ENCODE data around the gene KANK4. TPM values are rescaled to one million over a fixed set of nuclear protein-coding genes. Genes with fewer than 3 reads are reported as not detected.

Gene KANK4
- total RNA-seq, 1 donor, result under 0.01 TPM

GRCh38 chr1:62280150-62280549, 39.1 kb downstream of the KANK4 start:
- H3K4me1 ChIP-seq (ENCODE audit: insufficient read depth, low read length), result no peaks in the 10 kb centered on the region
- H3K79me2 ChIP-seq (ENCODE audit: insufficient read depth, low read length), result no peaks in the 10 kb centered on the region
- no peak for DNase-seq (ENCODE audit: insufficient read length, low spot score, missing footprints)
- H3K9me3 ChIP-seq (ENCODE audit: low read depth, low read length), result no peaks in the 10 kb centered on the region
- no peaks in the 10 kb centered on the region for H4K20me1 ChIP-seq (ENCODE audit: insufficient read depth, low read length)
- H3K27me3 ChIP-seq (ENCODE audit: insufficient read depth, low read length), result peaks cover 3% of the 10 kb centered on the region
- no peak overlapping the region for H3K27ac ChIP-seq (ENCODE audit: low read depth, low read length)
- no peak overlapping the region for H3K4me3 ChIP-seq (ENCODE audit: insufficient read depth, low read length)
- H2AFZ ChIP-seq (ENCODE audit: low read length), result no peak overlapping the region
- no peaks in the 10 kb centered on the region for H3K36me3 ChIP-seq (ENCODE audit: insufficient read depth, low read length)
- no peak for TF ChIP-seq CTCF (IDR thresholded peaks at IDR 0.05; ENCODE audit: extremely low read depth, low read depth, low read length)
- H3K4me2 ChIP-seq (ENCODE audit: insufficient read depth, low read length), result no peak overlapping the region

- Histone ChIP-seq H3K79me2 (ENCODE audit: insufficient read depth, low read length) (no peaks in the 10 kb centered on the region), H3K4me2 (ENCODE audit: insufficient read depth, low read length) (no peak overlapping the region), H3K4me3 (ENCODE audit: insufficient read depth, low read length) (no peak overlapping the region), H2AFZ (ENCODE audit: low read length) (no peak overlapping the region), H3K4me1 (ENCODE audit: insufficient read depth, low read length) (no peaks in the 10 kb centered on the region), H3K36me3 (ENCODE audit: insufficient read depth, low read length) (no peaks in the 10 kb centered on the region), H3K27me3 (ENCODE audit: insufficient read depth, low read length) (no peaks in the 10 kb centered on the region), H4K20me1 (ENCODE audit: insufficient read depth, low read length) (no peaks in the 10 kb centered on the region), H3K9me3 (ENCODE audit: low read depth, low read length) (no peaks in the 10 kb centered on the region), H3K27ac (ENCODE audit: low read depth, low read length) (no peak overlapping the region)
- no peak for TF ChIP-seq CTCF (IDR thresholded peaks at IDR 0.05; ENCODE audit: extremely low read depth, low read depth, low read length)
- DNase-seq (ENCODE audit: insufficient read length, low spot score, missing footprints), result no peak
Observed at GRCh38 chr1:62276791-62277190, 42.4 kb downstream of the KANK4 start.

- H4K20me1 ChIP-seq (ENCODE audit: insufficient read depth, low read length), result no peaks in the 10 kb centered on the region
Observed at GRCh38 chr1:62274496-62275485, 44.4 kb downstream of the KANK4 start.

More at GRCh38 chr1:62274496-62275485, 44.4 kb downstream of the KANK4 start:
- no peak for TF ChIP-seq CTCF (IDR thresholded peaks at IDR 0.05; ENCODE audit: extremely low read depth, low read depth, low read length)
- Histone ChIP-seq H3K79me2 (ENCODE audit: insufficient read depth, low read length) (no peaks in the 10 kb centered on the region), H3K9me3 (ENCODE audit: low read depth, low read length) (no peaks in the 10 kb centered on the region), H3K27me3 (ENCODE audit: insufficient read depth, low read length) (no peaks in the 10 kb centered on the region), H3K36me3 (ENCODE audit: insufficient read depth, low read length) (no peaks in the 10 kb centered on the region), H2AFZ (ENCODE audit: low read length) (no peak overlapping the region), H3K4me2 (ENCODE audit: insufficient read depth, low read length) (no peak overlapping the region), H3K27ac (ENCODE audit: low read depth, low read length) (no peak overlapping the region), H3K4me1 (ENCODE audit: insufficient read depth, low read length) (no peaks in the 10 kb centered on the region), H3K4me3 (ENCODE audit: insufficient read depth, low read length) (no peak overlapping the region)
- no peak for DNase-seq (ENCODE audit: insufficient read length, low spot score, missing footprints)
